Adipocyte (in vitro differentiated cells): Measurements from ENCODE around the gene CCL21.
"Not testable (repeated sequence)": the region's sequence is repeated elsewhere in the genome, so short reads cannot be mapped to it uniquely, and the experiment has no call there.

Experiments
- DNase-seq: peaks from one replicate; pipeline ENCODE4 v3.0.0-alpha.2; 2015; ENCODE audit warnings: low read depth
- H3K27me3 ChIP-seq: replicated peaks from 2 replicates; pipeline ENCODE4 v1.7.0; 2013; ENCODE audit warnings: mild to moderate bottlenecking, low read length, moderate library complexity; ENCODE audit not compliant: control insufficient read depth, insufficient read depth
- H3K36me3 ChIP-seq: 2 replicates; pipeline ENCODE4 v1.7.0; 2013; ENCODE audit warnings: low read length, mild to moderate bottlenecking, moderate library complexity; ENCODE audit not compliant: control insufficient read depth, insufficient read depth, severe bottlenecking
- H3K4me1 ChIP-seq: 2 replicates; pipeline ENCODE4 v1.7.0; 2013; ENCODE audit warnings: mild to moderate bottlenecking, low read length, moderate library complexity; ENCODE audit not compliant: control insufficient read depth, insufficient read depth
- H3K4me3 ChIP-seq: 2 replicates; pipeline ENCODE4 v1.7.0; 2013; ENCODE audit warnings: mild to moderate bottlenecking, low read length, moderate library complexity
- H3K9ac ChIP-seq: 2 replicates; pipeline ENCODE4 v1.7.0; 2013; ENCODE audit warnings: mild to moderate bottlenecking, low read length, moderate library complexity
- H3K9me3 ChIP-seq: 2 replicates; pipeline ENCODE4 v1.7.0; 2013; ENCODE audit warnings: mild to moderate bottlenecking, low read length, moderate library complexity; ENCODE audit not compliant: control insufficient read depth

CCL21 gene

GRCh38 chr9:34710023-34710422 lies at the start of gene CCL21:
TSS of gene CCL21 (minus strand) at chr9:34710136. CDS start at chr9:34710066, 70 bp downstream.
- DNase-seq: no peak
- peaks cover 11% of the 10 kb centered on the region for H3K27me3 ChIP-seq
- H3K4me1 ChIP-seq: no peaks in the 10 kb centered on the region
- H3K36me3 ChIP-seq: no peaks in the 10 kb centered on the region
- H3K4me3 ChIP-seq: no peak within 1 kb of the TSS
- H3K9me3 ChIP-seq: peaks cover 9% of the 10 kb centered on the region
- no peak within 1 kb of the TSS for H3K9ac ChIP-seq

GRCh38 chr9:34759432-34760134 lies 49.6 kb upstream of the CCL21 start:
- peaks cover 9% of the 10 kb centered on the region for H3K9me3 ChIP-seq
- H3K27me3 ChIP-seq: peaks cover 19% of the 10 kb centered on the region
- no peaks in the 10 kb centered on the region for H3K4me1 ChIP-seq
- DNase-seq: no peak
- H3K9ac ChIP-seq: no peak overlapping the region
- no peak overlapping the region for H3K4me3 ChIP-seq
- H3K36me3 ChIP-seq: no peaks in the 10 kb centered on the region

- peaks cover 12% of the 10 kb centered on the region for H3K27me3 ChIP-seq
- H3K4me1 ChIP-seq: peaks cover 12% of the 10 kb centered on the region
- H3K9me3 ChIP-seq: peaks cover 22% of the 10 kb centered on the region
- not testable (repeated sequence) for DNase-seq, H3K4me3 ChIP-seq, H3K36me3 ChIP-seq, H3K9ac ChIP-seq
These were observed 40.4 kb upstream of the CCL21 start for GRCh38 chr9:34750320-34750719.

- H3K4me1 ChIP-seq: peaks cover 23% of the 10 kb centered on the region
- peaks cover 3% of the 10 kb centered on the region for H3K9me3 ChIP-seq
- DNase-seq: no peak
- H3K36me3 ChIP-seq: no peaks in the 10 kb centered on the region
- no peaks in the 10 kb centered on the region for H3K27me3 ChIP-seq
- H3K4me3 ChIP-seq: no peak overlapping the region
- no peak overlapping the region for H3K9ac ChIP-seq
These were observed 36.6 kb upstream of the CCL21 start for GRCh38 chr9:34746526-34746925.

- no peak overlapping the region for H3K9ac ChIP-seq
- peaks cover 23% of the 10 kb centered on the region for H3K4me1 ChIP-seq
- peak; percentile 18 for DNase-seq
- peaks cover 3% of the 10 kb centered on the region for H3K9me3 ChIP-seq
- no peak overlapping the region for H3K4me3 ChIP-seq
- no peaks in the 10 kb centered on the region for H3K36me3 ChIP-seq
- no peaks in the 10 kb centered on the region for H3K27me3 ChIP-seq
These were observed 34.6 kb upstream of the CCL21 start for GRCh38 chr9:34744295-34745221.

GRCh38 chr9:34742710-34743109 lies 32.8 kb upstream of the CCL21 start:
- Histone ChIP-seq H3K27me3 (no peaks in the 10 kb centered on the region), H3K4me1 (peaks cover 23% of the 10 kb centered on the region), H3K9me3 (peaks cover 3% of the 10 kb centered on the region), H3K36me3 (no peaks in the 10 kb centered on the region), H3K9ac (no peak overlapping the region), H3K4me3 (no peak overlapping the region)
- no peak for DNase-seq

- Histone ChIP-seq H3K36me3 (no peaks in the 10 kb centered on the region), H3K9ac (no peak overlapping the region), H3K4me3 (no peak overlapping the region), H3K9me3 (no peaks in the 10 kb centered on the region), H3K4me1 (peaks cover 23% of the 10 kb centered on the region), H3K27me3 (no peaks in the 10 kb centered on the region)
- DNase-seq: peak; percentile 10
These were observed 31.7 kb upstream of the CCL21 start for GRCh38 chr9:34741628-34742027.

GRCh38 chr9:34740176-34740575 lies 30.2 kb upstream of the CCL21 start:
- not testable (repeated sequence) for H3K4me3 ChIP-seq, H3K9ac ChIP-seq, H3K27me3 ChIP-seq, DNase-seq, H3K36me3 ChIP-seq, H3K9me3 ChIP-seq
- peaks cover 10% of the 10 kb centered on the region for H3K4me1 ChIP-seq

GRCh38 chr9:34737677-34738260 lies 27.8 kb upstream of the CCL21 start:
- Histone ChIP-seq H3K27me3 (no peaks in the 10 kb centered on the region), H3K9ac (no peak overlapping the region)

GRCh38 chr9:34734720-34735119 lies 24.8 kb upstream of the CCL21 start:
- H3K27me3 ChIP-seq: no peaks in the 10 kb centered on the region
- no peaks in the 10 kb centered on the region for H3K9me3 ChIP-seq
- no peak overlapping the region for H3K9ac ChIP-seq
- no peaks in the 10 kb centered on the region for H3K36me3 ChIP-seq
- DNase-seq: no peak
- H3K4me1 ChIP-seq: no peaks in the 10 kb centered on the region
- no peak overlapping the region for H3K4me3 ChIP-seq

More at GRCh38 chr9:34737677-34738260, 27.8 kb upstream of the CCL21 start:
- no peak overlapping the region for H3K4me3 ChIP-seq
- H3K4me1 ChIP-seq: no peaks in the 10 kb centered on the region
- no peaks in the 10 kb centered on the region for H3K36me3 ChIP-seq
- DNase-seq: no peak
- H3K9me3 ChIP-seq: no peaks in the 10 kb centered on the region

GRCh38 chr9:34732886-34733285 lies 22.9 kb upstream of the CCL21 start:
- no peak overlapping the region for H3K4me3 ChIP-seq
- H3K4me1 ChIP-seq: no peaks in the 10 kb centered on the region
- H3K27me3 ChIP-seq: no peaks in the 10 kb centered on the region
- DNase-seq: no peak
- no peak overlapping the region for H3K9ac ChIP-seq
- no peaks in the 10 kb centered on the region for H3K9me3 ChIP-seq
- H3K36me3 ChIP-seq: no peaks in the 10 kb centered on the region
